GM10266 (cell line): ENCODE results near the gene PSMA2.

Experiments
- DNase-seq: peaks from one replicate; pipeline ENCODE4 v3.0.0; 2012; ENCODE audit errors: extremely low spot score
- TF ChIP-seq, protein P1 (sequence below): IDR thresholded peaks from 2 replicates; pipeline ENCODE4 v1.5.1; 2012; ENCODE audit warnings: mild to moderate bottlenecking, low read depth; ENCODE audit not compliant: control insufficient read depth, insufficient read depth; ENCODE audit errors: missing control alignments

Gene PSMA2

DNA sequence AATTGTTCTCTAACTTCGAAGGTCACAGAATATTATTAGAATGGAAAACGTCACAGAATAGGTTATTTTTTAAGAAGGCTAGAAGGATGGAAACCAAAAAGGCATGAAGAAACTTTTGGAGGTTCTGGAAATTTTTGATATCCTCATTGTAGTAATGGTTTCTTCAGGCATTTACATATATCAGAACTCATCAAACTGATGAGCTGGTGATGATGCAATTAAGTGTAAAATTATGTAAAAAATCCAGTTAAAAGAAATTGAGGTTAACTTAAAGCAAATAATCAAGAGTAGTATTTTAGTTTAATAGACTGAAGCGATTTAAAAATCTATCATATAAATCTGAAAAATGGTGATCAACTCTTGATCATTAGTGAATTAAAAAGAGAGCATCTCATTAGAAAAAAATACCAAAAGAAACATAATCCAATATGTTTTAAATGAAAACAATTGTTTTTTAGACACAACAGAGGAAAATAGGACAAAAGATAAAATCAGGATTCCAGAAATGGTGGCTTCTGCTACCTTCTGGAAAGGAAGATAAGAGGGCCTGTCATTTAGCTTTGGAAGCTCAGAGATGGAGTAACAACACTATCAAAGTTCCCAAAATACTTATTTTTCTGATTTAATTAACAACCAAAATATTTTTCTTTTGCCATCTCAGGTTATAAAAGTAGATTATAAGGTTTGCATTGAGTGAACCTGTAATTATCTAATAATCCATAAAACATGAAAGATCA, 9.8 kb downstream of the PSMA2 start:
- TF ChIP-seq, protein P1, sequence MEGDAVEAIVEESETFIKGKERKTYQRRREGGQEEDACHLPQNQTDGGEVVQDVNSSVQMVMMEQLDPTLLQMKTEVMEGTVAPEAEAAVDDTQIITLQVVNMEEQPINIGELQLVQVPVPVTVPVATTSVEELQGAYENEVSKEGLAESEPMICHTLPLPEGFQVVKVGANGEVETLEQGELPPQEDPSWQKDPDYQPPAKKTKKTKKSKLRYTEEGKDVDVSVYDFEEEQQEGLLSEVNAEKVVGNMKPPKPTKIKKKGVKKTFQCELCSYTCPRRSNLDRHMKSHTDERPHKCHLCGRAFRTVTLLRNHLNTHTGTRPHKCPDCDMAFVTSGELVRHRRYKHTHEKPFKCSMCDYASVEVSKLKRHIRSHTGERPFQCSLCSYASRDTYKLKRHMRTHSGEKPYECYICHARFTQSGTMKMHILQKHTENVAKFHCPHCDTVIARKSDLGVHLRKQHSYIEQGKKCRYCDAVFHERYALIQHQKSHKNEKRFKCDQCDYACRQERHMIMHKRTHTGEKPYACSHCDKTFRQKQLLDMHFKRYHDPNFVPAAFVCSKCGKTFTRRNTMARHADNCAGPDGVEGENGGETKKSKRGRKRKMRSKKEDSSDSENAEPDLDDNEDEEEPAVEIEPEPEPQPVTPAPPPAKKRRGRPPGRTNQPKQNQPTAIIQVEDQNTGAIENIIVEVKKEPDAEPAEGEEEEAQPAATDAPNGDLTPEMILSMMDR: no peak
- no peak for DNase-seq

DNA sequence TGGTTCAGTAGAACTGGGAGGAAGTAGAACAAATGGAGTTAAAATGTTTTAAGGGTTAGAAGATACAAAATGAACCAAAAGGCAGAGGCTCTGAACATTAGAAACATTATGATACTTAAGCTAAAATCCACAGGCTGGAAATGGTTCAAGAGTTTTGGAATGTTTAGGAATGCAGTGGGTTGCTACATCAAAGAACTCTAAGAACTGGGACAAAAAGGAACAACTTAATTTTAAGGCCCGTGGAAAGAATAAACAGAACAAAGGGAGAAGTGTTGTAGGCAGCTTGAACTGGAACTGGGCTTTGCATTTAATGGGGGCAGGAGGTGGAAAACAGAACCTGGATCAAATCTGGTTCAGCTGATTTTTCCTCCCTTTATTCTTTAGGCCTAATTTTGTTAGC, 16.6 kb downstream of the PSMA2 start:
- DNase-seq: no peak
- TF ChIP-seq, protein P1: no peak

DNA sequence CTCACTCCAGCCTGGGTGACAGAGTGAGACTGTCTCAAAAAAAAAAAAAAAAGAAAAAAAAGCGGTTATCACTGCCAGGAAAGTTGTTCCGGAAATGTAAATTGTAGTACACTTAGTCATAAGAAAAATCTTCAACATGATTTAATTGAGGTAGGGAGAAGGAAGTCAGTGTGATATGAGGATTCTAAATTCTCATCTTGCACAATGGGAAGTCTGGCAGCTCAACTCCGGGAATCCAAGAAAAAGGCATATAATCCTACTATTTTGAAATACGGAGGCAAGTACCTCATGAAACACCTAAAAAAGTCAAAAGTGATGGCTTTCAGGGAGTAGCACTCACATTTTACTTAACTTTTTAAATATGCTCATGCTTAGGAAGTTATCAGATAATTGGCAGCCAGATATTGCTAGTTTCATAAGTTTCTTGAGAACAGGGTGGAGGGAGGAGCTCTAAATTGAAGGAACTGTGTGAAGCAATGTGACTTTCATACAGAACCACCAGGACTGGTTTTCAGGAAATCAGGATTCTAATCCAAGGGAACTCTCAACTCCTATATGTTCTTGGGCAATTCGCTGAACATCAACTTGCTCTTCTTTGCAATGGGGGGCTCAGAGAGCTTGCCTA, 17.4 kb downstream of the PSMA2 start:
- TF ChIP-seq, protein P1: no peak
- DNase-seq: no peak

DNA sequence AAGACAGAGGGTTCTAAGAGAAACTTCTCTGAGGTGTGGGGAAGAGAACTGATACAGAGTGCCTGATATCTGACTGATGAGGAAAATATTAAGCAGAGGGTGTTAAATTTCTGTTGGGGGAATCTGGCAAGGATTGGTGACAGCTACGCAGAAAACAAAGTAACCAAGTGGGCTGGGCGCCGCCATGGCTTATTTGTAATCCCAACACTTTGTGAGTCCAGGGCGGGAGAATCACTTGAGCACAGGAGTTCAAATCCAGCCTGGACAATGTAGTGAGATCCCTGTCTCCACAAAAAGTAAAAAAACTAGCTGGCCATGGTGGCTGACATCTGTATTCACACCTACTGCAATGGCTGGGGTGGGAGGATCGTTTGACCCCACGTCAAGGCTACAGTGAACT, 18.0 kb downstream of the PSMA2 start:
- DNase-seq: no peak
- TF ChIP-seq, protein P1: no peak

DNA sequence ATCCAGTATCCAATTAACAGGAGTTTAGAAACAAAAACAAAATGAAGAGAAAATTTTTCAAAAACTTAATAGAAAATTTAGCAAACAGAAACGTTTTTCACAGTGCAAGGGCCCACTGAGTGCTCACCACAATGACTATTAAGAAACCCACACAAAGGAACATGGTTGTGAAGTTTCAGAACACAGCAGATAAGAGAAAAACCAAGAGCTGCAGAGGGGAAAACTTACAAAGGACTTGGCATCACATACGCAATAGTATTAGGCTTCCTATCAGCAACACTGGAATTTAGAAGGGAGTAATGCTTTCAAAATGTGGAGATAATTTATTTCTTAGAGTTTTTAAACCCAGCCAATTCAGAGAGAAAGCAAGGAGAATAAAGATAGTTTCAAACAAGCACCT, 18.4 kb downstream of the PSMA2 start:
- TF ChIP-seq, protein P1: no peak
- no peak for DNase-seq

DNA sequence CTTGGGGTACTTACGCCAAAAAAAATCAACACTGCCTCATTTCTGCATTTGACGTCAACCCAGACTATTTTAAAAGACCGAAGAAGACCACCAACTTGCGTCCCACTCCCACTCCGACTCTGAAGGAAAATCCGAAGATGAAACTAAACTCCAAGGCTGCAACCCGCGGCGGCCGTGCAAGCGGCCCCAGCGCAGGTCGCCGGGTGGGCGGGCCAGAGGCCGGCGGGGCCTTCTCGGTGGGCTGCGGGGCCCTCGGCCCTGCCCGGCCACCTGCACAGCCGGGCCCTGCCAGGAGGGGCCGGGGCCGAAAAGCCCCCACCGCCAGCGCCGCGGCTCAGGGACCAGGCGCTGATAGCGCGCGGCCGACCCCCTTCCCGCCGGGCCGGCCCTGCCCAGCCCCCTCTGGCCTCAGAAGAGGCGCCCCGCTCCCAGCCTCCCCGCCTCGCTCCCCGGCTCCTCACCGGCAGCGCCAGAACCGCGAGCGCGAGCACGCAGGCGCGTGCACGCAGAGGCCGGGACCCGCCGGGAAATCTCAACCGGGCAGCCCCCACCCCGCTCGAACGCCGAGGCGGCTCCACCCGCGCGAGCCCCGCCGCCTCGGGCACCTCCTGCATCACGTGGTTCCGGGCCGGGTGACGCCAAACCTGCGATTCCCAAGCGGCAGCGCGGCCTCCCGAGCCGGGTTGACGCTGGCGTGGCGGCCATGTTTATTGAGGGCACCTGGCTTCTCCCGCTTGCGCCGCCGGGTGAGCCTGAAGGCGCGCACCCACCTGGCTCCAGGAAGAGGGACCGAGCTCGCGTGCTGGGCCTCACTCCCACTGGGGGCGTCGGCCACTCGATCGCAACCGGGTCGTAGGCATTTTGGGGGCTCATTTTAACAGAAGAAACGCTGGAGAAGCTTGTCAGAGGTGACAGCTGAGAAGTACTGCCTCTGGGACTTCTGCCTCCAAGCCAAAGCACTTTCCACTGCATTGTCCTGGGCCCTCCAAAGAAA, 20.2 kb downstream of the PSMA2 start, which contains the start of gene C7orf25:
Gene C7orf25, minus strand, starts transcription at position 617 of the 994 bp plus-strand sequence. CDS start 1,170 bp downstream, outside the sequence.
- DNase-seq: peak; percentile 95
- TF ChIP-seq, protein P1: peak; percentile 18
